ENCODE results near the gene SLC25A33.

DNA sequence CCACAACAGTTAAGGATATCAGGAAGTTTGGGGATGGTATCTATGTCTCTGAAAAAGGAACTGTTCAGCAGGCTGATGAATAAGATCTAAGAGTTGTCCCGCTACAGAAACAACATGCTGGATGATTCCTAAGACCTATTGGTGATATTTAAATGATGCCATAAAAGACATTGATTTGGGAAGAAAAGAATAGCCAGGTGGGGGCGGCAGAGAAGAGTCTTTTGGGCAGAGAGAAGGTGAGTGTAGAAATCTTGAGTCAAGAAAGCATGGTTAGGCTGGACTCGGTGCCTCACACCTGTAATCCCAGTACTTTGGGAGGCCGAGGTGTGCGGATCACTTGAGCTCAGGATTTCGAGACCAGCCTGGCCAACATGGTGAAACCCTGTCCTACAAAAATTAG lies 37.6 kb downstream of the SLC25A33 start:
- TF ChIP-seq POLR2A (IDR thresholded peaks at IDR 0.05) = no peak
- TF ChIP-seq, protein P1, sequence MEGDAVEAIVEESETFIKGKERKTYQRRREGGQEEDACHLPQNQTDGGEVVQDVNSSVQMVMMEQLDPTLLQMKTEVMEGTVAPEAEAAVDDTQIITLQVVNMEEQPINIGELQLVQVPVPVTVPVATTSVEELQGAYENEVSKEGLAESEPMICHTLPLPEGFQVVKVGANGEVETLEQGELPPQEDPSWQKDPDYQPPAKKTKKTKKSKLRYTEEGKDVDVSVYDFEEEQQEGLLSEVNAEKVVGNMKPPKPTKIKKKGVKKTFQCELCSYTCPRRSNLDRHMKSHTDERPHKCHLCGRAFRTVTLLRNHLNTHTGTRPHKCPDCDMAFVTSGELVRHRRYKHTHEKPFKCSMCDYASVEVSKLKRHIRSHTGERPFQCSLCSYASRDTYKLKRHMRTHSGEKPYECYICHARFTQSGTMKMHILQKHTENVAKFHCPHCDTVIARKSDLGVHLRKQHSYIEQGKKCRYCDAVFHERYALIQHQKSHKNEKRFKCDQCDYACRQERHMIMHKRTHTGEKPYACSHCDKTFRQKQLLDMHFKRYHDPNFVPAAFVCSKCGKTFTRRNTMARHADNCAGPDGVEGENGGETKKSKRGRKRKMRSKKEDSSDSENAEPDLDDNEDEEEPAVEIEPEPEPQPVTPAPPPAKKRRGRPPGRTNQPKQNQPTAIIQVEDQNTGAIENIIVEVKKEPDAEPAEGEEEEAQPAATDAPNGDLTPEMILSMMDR (IDR thresholded peaks at IDR 0.05) = no peak

All from uterus (tissue), 2 donors.